Right cardiac atrium (tissue), 5 donors: ENCODE measurements around the gene DGLUCY. TPM values are rescaled to one million over a fixed set of nuclear protein-coding genes. Genes with fewer than 3 reads are reported as not detected.
"Not testable (repeated sequence)": the region's sequence is repeated elsewhere in the genome, so short reads cannot be mapped to it uniquely, and the experiment has no call there.

Source experiments
- ATAC-seq, 2 donors: fragments of 200-7000 bp; cut with Tn5 transposase; one replicate each; pipeline versions ENCODE4 v1.8.0 to v1.9.1; 2020; ENCODE audit warnings: moderate library complexity in 2 of 2, mild to moderate bottlenecking in 1 of 2
- DNase-seq, 3 donors: peaks; one replicate each; pipeline ENCODE4 v3.0.0-alpha.2; 2020
- H3K27ac ChIP-seq: one replicate; pipeline ENCODE4 v1.5.1; 2013; ENCODE audit warnings: mild to moderate bottlenecking, low read length, control low read depth, moderate library complexity
- H3K27me3 ChIP-seq: one replicate; pipeline ENCODE4 v1.6.1; 2013; ENCODE audit not compliant: control insufficient read depth, insufficient read depth
- H3K4me1 ChIP-seq: one replicate; pipeline ENCODE4 v1.6.1; 2013; ENCODE audit warnings: low read length; ENCODE audit not compliant: control insufficient read depth, insufficient read depth
- H3K4me3 ChIP-seq: one replicate; pipeline ENCODE4 v1.5.1; 2013; ENCODE audit warnings: low read length, control low read depth
- H3K9me3 ChIP-seq: one replicate; pipeline ENCODE4 v1.6.1; 2013; ENCODE audit warnings: low read length; ENCODE audit not compliant: control insufficient read depth
- WGBS: extraction: QIAGEN DNeasy Blood & Tissue Kit; methylation state at CpG from one replicate; pipeline ENCODE4 v1.1.7; 2013; 5-methylcytosine and 5-hydroxymethylcytosine counted together
- intact Hi-C, 4 donors: fragments of 100-400 bp; cut with DNase I; formaldehyde crosslinking; loops; one replicate each; pipeline versions ENCODE4 v1.11.0 to v1.14.0; 2022 to 2023
- polyA plus RNA-seq: library from polyadenylated mRNA; stranded (reverse); fragments of 200-250 nt; gene quantifications from one replicate; pipeline ENCODE4 v1.2.3, GENCODE V29; 2013
- total RNA-seq, 4 donors: library from RNA; stranded (reverse); fragmentation: NEBNext Ultra II Directional; extraction: Animal tissue kit (Norgen Biotek cat#: 25700); gene quantifications; one replicate each; pipeline ENCODE4 v1.2.1, GENCODE V29; 2021
- donor health status: healthy with polysubstance abuse.
- donor health status: DM: no; HTN: yes; CAD: no.
- donor health status: DM: no; HTN: no; CAD: no.
- donor health status: DM: no; HTN: yes; CAD: no; lungs with severe emphysema.
- donor health status: DM: yes; HTN: yes; CAD: no.

The DGLUCY gene
- total and polyA plus RNA-seq, 5 donors: 112 to 208 (median 157) TPM

DNA sequence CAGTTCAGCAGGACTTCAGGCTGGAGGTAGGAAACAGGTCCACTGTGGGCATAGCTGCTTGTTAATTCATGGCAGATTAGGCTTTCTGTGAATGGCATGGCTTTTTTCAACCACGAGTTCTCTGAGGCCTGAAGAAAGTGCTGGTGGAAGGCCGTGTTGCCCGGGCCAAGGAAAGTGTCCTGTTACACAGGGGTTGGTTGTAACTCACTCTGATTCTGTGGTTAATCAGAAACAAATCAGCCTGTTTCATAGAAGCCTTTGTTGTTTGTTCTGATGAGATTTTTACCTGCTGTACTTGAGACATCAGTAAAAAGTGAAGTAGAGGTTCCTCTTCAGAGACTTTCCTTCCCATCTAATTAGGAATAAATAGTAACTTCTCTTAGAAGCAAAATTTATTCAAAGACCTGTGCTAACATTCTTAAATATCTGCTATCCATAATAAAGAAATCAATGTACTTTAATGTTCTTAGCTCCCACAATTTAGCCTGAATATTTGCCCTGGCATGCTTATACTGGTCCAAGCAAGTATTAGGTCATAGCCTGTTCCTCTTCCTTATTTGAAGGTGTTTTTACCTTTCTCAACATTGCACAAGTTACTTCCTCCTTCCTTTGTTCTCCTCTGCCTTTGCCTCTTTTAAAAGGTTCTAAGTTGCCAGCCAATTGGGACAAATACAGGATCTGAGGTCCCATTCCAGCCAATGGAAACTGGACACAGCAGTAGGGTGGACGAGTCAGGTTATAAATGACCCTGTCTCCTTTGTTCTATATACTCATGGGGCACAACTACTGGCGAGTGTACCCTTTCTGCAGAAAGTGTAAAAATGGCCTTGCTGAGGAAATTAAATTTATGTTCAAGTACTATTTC lies 10.8 kb downstream of the DGLUCY start:
- H3K4me1 ChIP-seq: peaks cover 11% of the 10 kb centered on the region
- H3K27ac ChIP-seq: peak overlapping the region; percentile 79
- H3K4me3 ChIP-seq: not testable (repeated sequence)

DNA sequence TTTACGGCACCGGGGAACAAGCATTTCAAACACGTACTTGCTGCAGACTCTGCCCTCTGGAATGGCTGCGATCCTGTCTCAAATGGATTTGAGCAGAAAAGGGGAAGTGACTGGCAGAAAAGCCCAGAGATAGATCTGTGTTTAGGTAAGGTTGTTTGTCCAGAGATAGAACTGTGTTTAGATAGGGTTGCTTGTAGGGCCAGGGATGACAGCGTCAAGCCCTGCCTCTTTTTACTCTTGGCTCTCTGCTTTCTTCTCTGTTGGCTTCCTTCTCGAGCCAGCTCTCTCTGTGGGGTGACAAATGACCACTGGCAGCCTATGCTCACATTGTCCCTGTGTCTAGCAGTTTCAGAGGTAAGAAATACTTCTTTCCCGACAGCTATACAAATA lies 11.4 kb downstream of the DGLUCY start:
- Histone ChIP-seq H3K27me3 (no peaks in the 10 kb centered on the region), H3K9me3 (no peaks in the 10 kb centered on the region), H3K4me1 (peaks cover 11% of the 10 kb centered on the region), H3K27ac (peak overlapping the region; percentile 79), H3K4me3 (no peak overlapping the region)
- DNase-seq: no peak
- intact Hi-C loops: no loop called here
- ATAC-seq: peak; percentile 39 to 44
- 74% methylated on average over 7 of the region's 7 CpGs for WGBS

More for the DNA sequence above, 10.8 kb downstream of the DGLUCY start:
- intact Hi-C loops, H3K27me3 ChIP-seq, ATAC-seq, DNase-seq, H3K9me3 ChIP-seq: not testable (repeated sequence)
- 73% methylated on average over 5 of the region's 5 CpGs for WGBS

DNA sequence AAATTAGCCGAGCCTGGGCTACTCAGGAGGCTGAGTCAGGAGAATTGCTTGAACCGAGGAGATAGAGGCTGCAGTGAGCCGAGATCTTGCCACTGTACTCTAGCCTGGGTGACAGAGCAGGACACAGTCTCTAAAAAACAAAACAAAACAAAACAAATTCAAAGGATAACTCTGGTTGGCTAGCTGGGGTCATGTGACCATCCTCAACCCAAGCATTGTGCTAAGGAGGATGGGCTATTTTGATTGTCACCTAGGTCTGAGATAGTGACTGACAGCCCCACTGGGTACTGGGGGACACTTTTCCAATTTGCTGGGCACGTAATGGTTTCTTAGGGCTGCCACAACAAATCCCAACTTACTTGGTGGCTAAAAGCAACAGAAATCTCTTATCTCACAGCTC lies 11.9 kb downstream of the DGLUCY start:
- no peak for DNase-seq

DNA sequence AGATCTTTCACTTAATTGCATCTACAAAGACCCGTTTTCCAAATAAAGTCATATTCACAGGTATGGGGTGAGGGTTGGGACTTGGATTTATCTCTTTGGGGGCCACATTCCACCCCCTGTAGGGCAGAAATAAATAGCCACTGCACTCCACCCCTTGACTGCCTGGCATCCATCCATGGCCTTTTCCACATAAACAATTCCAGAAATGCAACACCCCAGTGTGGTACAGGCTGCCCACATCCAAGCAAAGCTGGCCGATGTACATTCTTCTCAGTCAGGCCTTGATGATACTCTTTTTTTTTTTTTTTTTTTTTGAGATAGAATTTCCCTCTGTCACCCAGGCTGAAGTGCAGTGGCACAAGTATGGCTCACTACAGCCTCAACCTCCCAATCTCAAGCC lies 12.9 kb downstream of the DGLUCY start:
- peak overlapping the region; percentile 73 for H3K27ac ChIP-seq
- 83% methylated on average over 2 of the region's 2 CpGs for WGBS
- H3K4me3 ChIP-seq: no peak overlapping the region
- H3K27me3 ChIP-seq: no peaks in the 10 kb centered on the region
- ATAC-seq (peak; percentile 46 to 53), DNase-seq (no peak)
- intact Hi-C loops: no loop called here
- H3K4me1 ChIP-seq: peaks cover 7% of the 10 kb centered on the region
- no peaks in the 10 kb centered on the region for H3K9me3 ChIP-seq

More for the DNA sequence above, 11.9 kb downstream of the DGLUCY start:
- intact Hi-C loops: no loop called here
- peak in 1 of 2 donors; percentile 24 for ATAC-seq
- no peaks in the 10 kb centered on the region for H3K9me3 ChIP-seq
- H3K4me3 ChIP-seq: no peak overlapping the region
- WGBS: 65% methylated on average over 4 of the region's 4 CpGs
- H3K27me3 ChIP-seq: no peaks in the 10 kb centered on the region
- H3K4me1 ChIP-seq: peaks cover 10% of the 10 kb centered on the region
- peak overlapping the region; percentile 79 for H3K27ac ChIP-seq

DNA sequence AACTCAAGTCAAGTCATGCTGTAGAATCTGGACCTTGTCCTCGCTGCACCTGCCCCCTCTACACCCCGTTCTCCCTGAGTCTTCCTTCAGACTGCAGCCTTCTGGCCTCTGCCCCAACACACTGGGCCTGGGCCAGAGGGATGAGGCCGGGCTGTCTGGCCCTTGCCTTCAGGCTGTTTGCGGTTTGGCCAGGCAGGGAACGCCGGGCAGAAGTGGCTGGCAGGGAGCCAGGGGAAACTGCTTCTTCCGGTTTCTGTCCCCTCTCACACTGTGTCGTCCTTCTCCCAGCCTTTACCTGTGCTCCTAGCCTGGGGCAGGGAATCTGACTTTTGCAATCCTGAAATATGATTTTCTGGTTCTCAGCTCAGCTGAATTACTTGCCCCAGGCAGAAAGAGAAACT lies 13.5 kb downstream of the DGLUCY start:
- Histone ChIP-seq H3K9me3 (no peaks in the 10 kb centered on the region), H3K27ac (peak overlapping the region; percentile 73), H3K27me3 (no peaks in the 10 kb centered on the region), H3K4me1 (peaks cover 7% of the 10 kb centered on the region), H3K4me3 (no peak overlapping the region)
- intact Hi-C loops: no loop called here
- peak; percentile 51 to 54 for ATAC-seq
- 48% methylated on average over 8 of the region's 8 CpGs for WGBS
- DNase-seq: peak; percentile 51 to 83 (median 80)

DNA sequence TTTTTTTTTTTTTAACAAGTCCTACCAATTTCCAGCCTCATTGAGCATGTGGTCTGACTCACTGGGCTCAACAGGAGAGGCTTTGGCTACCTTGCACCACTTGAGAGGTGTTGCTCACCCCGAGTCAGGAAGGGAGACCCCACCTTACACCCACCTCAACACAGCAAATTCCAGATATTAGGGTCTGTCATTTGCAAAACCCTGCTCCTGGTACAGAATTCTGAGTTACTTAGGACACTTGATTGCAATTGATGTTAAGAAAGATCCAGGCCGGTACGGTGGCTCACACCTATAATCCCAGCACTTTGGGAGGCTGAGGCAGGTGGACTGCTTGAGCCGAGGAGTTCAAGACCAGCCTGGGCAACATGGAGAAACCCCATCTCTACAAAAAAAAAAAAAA lies 14.1 kb downstream of the DGLUCY start:
- DNase-seq: no peak
- Histone ChIP-seq H3K27me3 (no peaks in the 10 kb centered on the region), H3K4me3 (no peak overlapping the region), H3K9me3 (no peaks in the 10 kb centered on the region), H3K4me1 (peaks cover 7% of the 10 kb centered on the region), H3K27ac (no peak overlapping the region)
- intact Hi-C loops: no loop called here
- ATAC-seq: no peak
- WGBS: 95% methylated on average over 4 of the region's 4 CpGs

DNA sequence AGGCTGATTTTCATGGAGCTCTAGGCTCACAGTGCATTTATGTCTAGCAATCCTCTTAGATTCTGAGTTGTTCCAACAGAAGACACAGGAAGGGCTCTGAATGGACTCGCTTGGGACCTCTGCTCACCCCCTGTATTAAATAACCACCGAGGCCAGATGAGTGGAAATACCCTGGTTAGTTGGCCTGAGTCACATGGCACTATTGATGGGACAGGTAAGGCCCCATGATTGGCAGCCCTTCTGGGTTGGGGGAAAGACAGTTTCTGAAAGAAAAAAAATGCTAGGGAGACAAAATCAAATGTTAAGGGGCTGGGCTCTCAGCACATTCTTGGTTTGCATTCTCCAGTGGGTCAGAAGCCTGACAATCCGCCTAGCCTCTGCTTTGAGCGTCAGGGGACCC lies 14.8 kb downstream of the DGLUCY start:
- no peaks in the 10 kb centered on the region for H3K9me3 ChIP-seq
- intact Hi-C loops: no loop called here
- DNase-seq: no peak
- peaks cover 6% of the 10 kb centered on the region for H3K4me1 ChIP-seq
- H3K27me3 ChIP-seq: no peaks in the 10 kb centered on the region
- ATAC-seq: no peak
- no peak overlapping the region for H3K27ac ChIP-seq
- no peak overlapping the region for H3K4me3 ChIP-seq
- WGBS: 92% methylated on average over 4 of the region's 4 CpGs

DNA sequence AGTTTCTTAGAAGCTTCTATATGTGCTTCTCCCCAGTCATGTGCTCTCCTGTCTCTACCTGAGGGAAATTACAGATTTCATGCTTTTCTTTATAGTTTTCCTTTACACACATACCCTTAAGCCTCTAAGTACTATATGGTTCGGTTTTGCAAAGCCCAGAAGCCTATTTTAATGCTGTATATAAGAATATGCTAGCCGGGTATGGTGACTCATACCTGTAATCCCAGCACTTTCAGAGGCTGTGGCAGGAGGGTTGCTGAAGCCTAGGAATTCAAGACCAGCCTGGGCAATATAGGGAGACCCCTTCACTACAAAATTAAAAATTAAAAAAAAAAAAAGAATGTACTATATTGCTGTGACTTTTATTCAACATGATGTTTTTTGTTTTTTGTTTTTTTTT lies 15.4 kb downstream of the DGLUCY start:
- WGBS: 82% methylated on average over 2 of the region's 2 CpGs

DNA sequence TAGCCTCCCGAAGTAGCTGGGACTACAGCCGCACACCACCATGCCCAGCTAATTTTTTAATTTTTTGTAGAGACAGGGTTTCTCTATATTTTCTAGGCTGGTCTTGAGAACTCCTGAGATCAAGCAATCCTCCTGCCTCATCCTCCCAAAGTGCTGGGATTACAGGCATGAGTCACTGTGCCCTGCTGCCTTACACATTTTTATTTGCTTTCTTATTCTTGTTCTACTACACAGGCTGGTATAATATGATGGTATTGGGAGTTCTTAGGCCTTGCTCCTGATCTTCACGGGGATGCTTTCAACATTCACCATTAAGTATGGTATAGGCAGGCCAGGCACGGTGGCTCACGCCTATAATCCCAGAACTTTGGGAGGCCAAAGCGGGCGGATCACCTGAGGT lies 21.2 kb downstream of the DGLUCY start:
- no peak overlapping the region for H3K4me3 ChIP-seq
- WGBS: 95% methylated on average over 7 of the region's 7 CpGs
- H3K9me3 ChIP-seq: no peaks in the 10 kb centered on the region
- no peaks in the 10 kb centered on the region for H3K27me3 ChIP-seq
- peaks cover 2% of the 10 kb centered on the region for H3K4me1 ChIP-seq
- ATAC-seq (no peak), DNase-seq (no peak)
- no peak overlapping the region for H3K27ac ChIP-seq
- intact Hi-C loops: no loop called here

More for the DNA sequence above, 15.4 kb downstream of the DGLUCY start:
- Histone ChIP-seq H3K9me3 (no peaks in the 10 kb centered on the region), H3K27me3 (no peaks in the 10 kb centered on the region), H3K27ac (no peak overlapping the region), H3K4me3 (no peak overlapping the region), H3K4me1 (peaks cover 4% of the 10 kb centered on the region)
- ATAC-seq (no peak), DNase-seq (no peak)
- intact Hi-C loops: no loop called here

DNA sequence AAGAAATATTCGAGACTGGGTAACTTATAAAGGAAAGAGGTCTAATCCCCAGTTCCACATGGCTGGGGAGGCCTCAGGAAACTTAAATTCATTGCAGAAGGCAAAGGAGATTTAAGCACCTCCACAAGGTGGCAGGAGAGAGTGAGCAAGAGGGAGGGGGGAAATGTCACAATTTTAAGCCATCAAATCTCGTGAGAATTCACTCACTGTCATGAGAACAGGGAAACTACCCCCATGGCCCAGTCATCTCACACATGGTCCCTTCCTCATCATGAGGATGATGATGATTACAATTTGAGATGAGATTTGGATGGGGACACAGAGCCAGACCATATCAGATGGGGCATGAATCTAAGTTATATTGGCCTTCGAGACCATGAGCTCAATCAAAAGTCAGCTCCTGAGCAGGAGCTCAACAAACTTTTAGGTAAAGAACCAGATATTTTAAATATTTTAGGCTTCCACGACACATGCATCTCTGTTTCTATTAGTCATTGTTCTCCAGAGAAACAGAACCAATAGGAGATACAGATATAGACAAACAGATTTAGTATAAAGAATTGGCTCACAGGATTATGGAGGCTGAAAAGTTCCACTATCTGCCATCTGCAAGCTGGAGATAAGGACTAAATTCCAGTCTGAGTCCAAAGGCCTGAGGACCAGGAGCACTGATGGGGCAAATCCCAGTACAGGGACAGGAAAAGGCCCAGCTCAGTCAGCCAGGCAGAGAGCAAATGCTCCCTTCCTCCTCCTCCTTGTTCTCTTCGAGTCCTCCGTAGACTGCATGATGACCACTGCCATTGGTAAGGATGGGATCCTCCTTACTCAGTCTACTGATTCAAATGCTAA lies 24.9 kb downstream of the DGLUCY start:
- H3K4me3 ChIP-seq: no peak overlapping the region
- ATAC-seq (no peak), DNase-seq (no peak)
- intact Hi-C loops: no loop called here
- H3K27ac ChIP-seq: no peak overlapping the region
- H3K9me3 ChIP-seq: no peaks in the 10 kb centered on the region
- no peaks in the 10 kb centered on the region for H3K27me3 ChIP-seq
- 84% methylated on average over 6 of the region's 6 CpGs for WGBS
- H3K4me1 ChIP-seq: peaks cover 2% of the 10 kb centered on the region

DNA sequence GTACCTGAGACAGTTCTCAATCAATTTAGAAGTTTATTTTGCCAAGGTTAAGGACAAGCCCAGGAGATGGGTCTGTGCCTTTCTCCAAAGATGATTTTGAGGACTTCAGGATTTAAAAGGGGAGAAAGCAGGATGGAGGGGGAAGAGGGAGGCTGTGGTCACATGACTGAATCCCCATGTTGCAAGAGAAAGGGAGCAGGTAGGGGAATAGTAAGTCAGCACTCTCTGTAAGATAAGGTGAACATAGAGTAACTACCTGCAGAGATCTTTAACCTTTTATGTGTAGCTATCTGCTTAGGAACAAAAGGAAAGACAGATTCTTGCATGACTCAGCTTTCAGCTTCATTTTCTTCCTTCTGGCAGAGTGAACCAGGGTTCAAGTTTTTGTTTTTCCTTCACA lies 25.9 kb downstream of the DGLUCY start:
- H3K4me3 ChIP-seq: no peak overlapping the region

More for the DNA sequence above, 25.9 kb downstream of the DGLUCY start:
- Histone ChIP-seq H3K9me3 (no peaks in the 10 kb centered on the region), H3K27ac (no peak overlapping the region), H3K4me1 (peaks cover 4% of the 10 kb centered on the region), H3K27me3 (no peaks in the 10 kb centered on the region)
- intact Hi-C loops: no loop called here
- no peak for ATAC-seq
- DNase-seq: no peak
